SK-N-SH (cell line): ENCODE results near the gene SHROOM2. TPM values are rescaled to one million over a fixed set of nuclear protein-coding genes. Genes with fewer than 3 reads are reported as not detected.

Experiments used
- CTCF ChIA-PET: fragments of 300-600, 350-600 bp; formaldehyde crosslinking; extraction: SDS; loops from one replicate; lab custom pipeline; 2021; lab: Yijun Ruan, JAX
- POLR2A ChIA-PET: fragments of 350-600 bp; sonication (Branson Sonifier 250); formaldehyde crosslinking; extraction: SDS; loops from one replicate; lab custom pipeline; 2020; ENCODE audit warnings: antibody characterized with exemption, inconsistent platforms; lab: Yijun Ruan, JAX
- DNase-seq: peaks from one replicate; pipeline ENCODE4 v3.0.0; 2012
- H2AFZ ChIP-seq: fragments of 200-600 bp; sonication (generic); 2 replicates; pipeline ENCODE4 v1.8.1; 2016; ENCODE audit warnings: antibody characterized with exemption, mild to moderate bottlenecking, low read depth
- H3F3A ChIP-seq: fragments of 200-600 bp; sonication (generic); replicated peaks from 2 replicates; pipeline ENCODE3; 2016; ENCODE audit warnings: antibody characterized with exemption, mild to moderate bottlenecking; ENCODE audit not compliant: insufficient read depth
- H3K27ac ChIP-seq, 2 experiments: fragments of 200-500 bp in 1 of 2; fragments of 200-600 bp in 1 of 2; sonication (Bioruptor generic) in 1 of 2; sonication (generic), shearing (Covaris generic) in 1 of 2; 2 replicates each; pipeline versions ENCODE4 v1.5.1 to v1.6.1; 2014 to 2016; ENCODE audit warnings: low read depth in 2 of 2, inconsistent platforms in 1 of 2, low read length in 1 of 2, mild to moderate bottlenecking in 1 of 2, mixed read lengths in 1 of 2
- H3K27me3 ChIP-seq: fragments of 200-600 bp; sonication (generic), shearing (Covaris generic); 2 replicates; pipeline ENCODE4 v1.6.1; 2016; ENCODE audit warnings: mixed run types; ENCODE audit not compliant: insufficient read depth
- H3K36me3 ChIP-seq, 2 experiments: fragments of 200-500 bp in 1 of 2; fragments of 200-600 bp in 1 of 2; sonication (Bioruptor generic) in 1 of 2; sonication (generic) in 1 of 2; replicated peaks in 1 of 2; 2 replicates each; pipeline versions ENCODE3 to v1.5.1; 2014 to 2016; ENCODE audit warnings: low read length in 1 of 2, mild to moderate bottlenecking in 1 of 2; ENCODE audit not compliant: insufficient read depth in 2 of 2, control insufficient read depth in 1 of 2
- H3K4me1 ChIP-seq, 2 experiments: fragments of 200-500 bp in 1 of 2; fragments of 200-600 bp in 1 of 2; sonication (Bioruptor generic) in 1 of 2; sonication (generic), shearing (Covaris generic) in 1 of 2; 2 replicates each; pipeline versions ENCODE4 v1.5.1 to v1.6.1; 2014 to 2016; ENCODE audit warnings: low read depth in 1 of 2, low read length in 1 of 2, mixed run types in 1 of 2; ENCODE audit not compliant: insufficient read depth in 2 of 2, control insufficient read depth in 1 of 2
- H3K4me2 ChIP-seq: fragments of 200-600 bp; sonication (generic), shearing (Covaris generic); 2 replicates; pipeline ENCODE4 v1.6.1; 2017; ENCODE audit warnings: mixed run types
- H3K4me3 ChIP-seq, 2 experiments: fragments of 200-500 bp in 1 of 2; fragments of 200-600 bp in 1 of 2; sonication (Bioruptor generic) in 1 of 2; sonication (generic), shearing (Covaris generic) in 1 of 2; 2 replicates each; pipeline versions ENCODE4 v1.5.1 to v1.8.1; 2014 to 2016; ENCODE audit warnings: low read depth in 2 of 2, inconsistent platforms in 1 of 2, low read length in 1 of 2, mild to moderate bottlenecking in 1 of 2, mixed read lengths in 1 of 2, moderate library complexity in 1 of 2
- H3K79me2 ChIP-seq: fragments of 200-600 bp; sonication (generic); 2 replicates; pipeline ENCODE4 v1.8.1; 2017; ENCODE audit warnings: mild to moderate bottlenecking; ENCODE audit not compliant: insufficient read depth
- H3K9ac ChIP-seq: fragments of 200-600 bp; sonication (generic); 2 replicates; pipeline ENCODE4 v1.6.1; 2017; ENCODE audit warnings: mixed run types
- H3K9me2 ChIP-seq: fragments of 200-600 bp; sonication (generic); 2 replicates; pipeline ENCODE4 v1.6.1; 2017; ENCODE audit warnings: mixed run types
- H3K9me3 ChIP-seq: fragments of 200-600 bp; sonication (generic); 2 replicates; pipeline ENCODE4 v1.6.1; 2017; ENCODE audit warnings: mixed run types, mild to moderate bottlenecking, moderate library complexity
- H4K20me1 ChIP-seq: fragments of 200-600 bp; sonication (generic); 2 replicates; pipeline ENCODE4 v1.6.1; 2017; ENCODE audit warnings: mild to moderate bottlenecking, mixed run types; ENCODE audit not compliant: insufficient read depth
- CHD2 ChIP-seq: fragments of 150-350 bp; IDR thresholded peaks from 2 replicates; pipeline ENCODE4 v1.6.1; 2018; ENCODE audit warnings: low read length; ENCODE audit not compliant: partially characterized antibody
- FOSL2 ChIP-seq: IDR thresholded peaks from 2 replicates; pipeline ENCODE4 v1.4.0; 2012; ENCODE audit warnings: low read depth, mild to moderate bottlenecking, moderate library complexity, borderline replicate concordance
- FOXJ3 ChIP-seq: sonication (generic); formaldehyde crosslinking; IDR thresholded peaks from 2 replicates; pipeline ENCODE4 v1.5.1; 2020; ENCODE audit warnings: mild to moderate bottlenecking, missing genetic modification reagents
- FOXM1 ChIP-seq: IDR thresholded peaks from 2 replicates; pipeline ENCODE4 v1.4.0; 2012; ENCODE audit warnings: low read depth, mild to moderate bottlenecking
- GABPA ChIP-seq: IDR thresholded peaks from 2 replicates; pipeline ENCODE4 v1.4.0; 2012; ENCODE audit warnings: low read depth, mild to moderate bottlenecking
- JUND ChIP-seq: IDR thresholded peaks from 2 replicates; pipeline ENCODE4 v1.4.0; 2012
- MAX ChIP-seq: IDR thresholded peaks from 2 replicates; pipeline ENCODE4 v1.4.0; 2012; ENCODE audit warnings: low read depth
- MEF2A ChIP-seq: IDR thresholded peaks from 2 replicates; pipeline ENCODE4 v1.4.0; 2012; ENCODE audit warnings: low read depth, borderline replicate concordance
- MXI1 ChIP-seq: IDR thresholded peaks from 2 replicates; pipeline ENCODE4 v1.6.1; 2012; ENCODE audit warnings: mild to moderate bottlenecking, low read depth, low read length, improper control_type of control experiment
- NFIC ChIP-seq: IDR thresholded peaks from 2 replicates; pipeline ENCODE4 v1.4.0; 2012; ENCODE audit warnings: borderline replicate concordance
- NRF1 ChIP-seq: IDR thresholded peaks from 2 replicates; pipeline ENCODE4 v1.6.1; 2012; ENCODE audit warnings: low read depth, mild to moderate bottlenecking, low read length
- PBX3 ChIP-seq: IDR thresholded peaks from 2 replicates; pipeline ENCODE4; 2012
- REST ChIP-seq: IDR thresholded peaks from 2 replicates; pipeline ENCODE4 v1.6.1; 2012; ENCODE audit warnings: mild to moderate bottlenecking, low read depth, low read length, moderate library complexity
- RFX5 ChIP-seq: IDR thresholded peaks from 2 replicates; pipeline ENCODE4 v1.6.1; 2012; ENCODE audit warnings: mild to moderate bottlenecking, improper control_type of control experiment, low read length
- TAF1 ChIP-seq: IDR thresholded peaks from 2 replicates; pipeline ENCODE4 v1.6.1; 2012; ENCODE audit warnings: low read depth, mild to moderate bottlenecking, low read length, moderate library complexity, borderline replicate concordance
- TCF12 ChIP-seq: IDR thresholded peaks from 2 replicates; pipeline ENCODE4 v1.4.0; 2012
- YY1 ChIP-seq: IDR thresholded peaks from 2 replicates; pipeline ENCODE4 v1.4.0; 2012; ENCODE audit warnings: low read depth, mild to moderate bottlenecking
- ZBTB33 ChIP-seq: IDR thresholded peaks from 2 replicates; pipeline ENCODE4 v1.4.0; 2012; ENCODE audit warnings: low read depth, borderline replicate concordance
- WGBS: methylation state at CpG from one replicate; pipeline ENCODE4 v1.1.6; 2017; ENCODE audit warnings: low lambda C conversion rate; 5-methylcytosine and 5-hydroxymethylcytosine counted together
- polyA plus RNA-seq, 3 experiments: library from polyadenylated mRNA; depleted of rRNA; stranded (reverse); fragments of >200 nt; gene quantifications; 2 replicates each; pipeline ENCODE4 v1.2.3, GENCODE V29; 2012
- TF ChIP-seq, protein P1 (sequence below): fragments of 150-350 bp; IDR thresholded peaks from 2 replicates; pipeline ENCODE4 v1.6.1; 2016; ENCODE audit warnings: mild to moderate bottlenecking, low read depth, low read length

SHROOM2 gene
- polyA plus RNA-seq, 1 of the 3 experiments (the other 2 are of a cell fraction), result not detected

DNA sequence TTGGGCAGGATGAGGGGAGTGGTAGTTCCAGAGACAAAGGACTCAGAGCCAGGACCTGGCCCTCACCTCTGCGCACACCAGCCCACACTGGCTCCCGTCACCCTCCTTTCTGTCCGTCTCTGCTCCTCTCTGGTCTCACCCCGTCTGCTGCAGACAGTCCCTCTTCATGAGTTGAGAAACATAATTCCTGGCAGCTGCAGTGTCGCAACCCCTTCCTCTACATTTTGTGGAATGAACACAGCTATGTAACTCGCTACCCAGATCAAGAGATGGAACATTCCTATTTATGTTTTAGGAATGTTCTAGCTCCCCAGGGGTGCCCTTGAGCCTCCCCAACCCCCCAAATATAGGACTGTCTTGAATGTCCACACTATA lies 59.3 kb downstream of the SHROOM2 start:
- no peak for DNase-seq
- H3K27me3 ChIP-seq, result peaks cover 5% of the 10 kb centered on the region; the same call in 1 of the 2 replicates
- H3K79me2 ChIP-seq, result no peaks in the 10 kb centered on the region
- H3K9me2 ChIP-seq, result no peaks in the 10 kb centered on the region
- H3K27ac ChIP-seq, result no peak overlapping the region
- TF ChIP-seq FOXJ3 (no peak), JUND (no peak), YY1 (no peak), MEF2A (no peak), FOXM1 (no peak), TCF12 (no peak), GABPA (no peak), CHD2 (no peak), PBX3 (no peak)
- TF ChIP-seq, protein P1, sequence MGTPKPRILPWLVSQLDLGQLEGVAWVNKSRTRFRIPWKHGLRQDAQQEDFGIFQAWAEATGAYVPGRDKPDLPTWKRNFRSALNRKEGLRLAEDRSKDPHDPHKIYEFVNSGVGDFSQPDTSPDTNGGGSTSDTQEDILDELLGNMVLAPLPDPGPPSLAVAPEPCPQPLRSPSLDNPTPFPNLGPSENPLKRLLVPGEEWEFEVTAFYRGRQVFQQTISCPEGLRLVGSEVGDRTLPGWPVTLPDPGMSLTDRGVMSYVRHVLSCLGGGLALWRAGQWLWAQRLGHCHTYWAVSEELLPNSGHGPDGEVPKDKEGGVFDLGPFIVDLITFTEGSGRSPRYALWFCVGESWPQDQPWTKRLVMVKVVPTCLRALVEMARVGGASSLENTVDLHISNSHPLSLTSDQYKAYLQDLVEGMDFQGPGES, result no peak
- H3F3A ChIP-seq, result no peaks in the 10 kb centered on the region
- CTCF ChIA-PET, result no interaction called here
- H2AFZ ChIP-seq, result no peak overlapping the region
- no peaks in the 10 kb centered on the region; a peak in 1 of 4 replicates for H3K4me1 ChIP-seq
- 33% methylated on average over 6 of the region's 6 CpGs for WGBS
- H3K9me3 ChIP-seq, result no peaks in the 10 kb centered on the region
- H3K36me3 ChIP-seq, result no peaks in the 10 kb centered on the region
- POLR2A ChIA-PET, result no interaction called here
- H3K4me3 ChIP-seq, result no peak overlapping the region
- no peak overlapping the region for H3K9ac ChIP-seq
- H4K20me1 ChIP-seq, result no peaks in the 10 kb centered on the region
- H3K4me2 ChIP-seq, result no peak overlapping the region

DNA sequence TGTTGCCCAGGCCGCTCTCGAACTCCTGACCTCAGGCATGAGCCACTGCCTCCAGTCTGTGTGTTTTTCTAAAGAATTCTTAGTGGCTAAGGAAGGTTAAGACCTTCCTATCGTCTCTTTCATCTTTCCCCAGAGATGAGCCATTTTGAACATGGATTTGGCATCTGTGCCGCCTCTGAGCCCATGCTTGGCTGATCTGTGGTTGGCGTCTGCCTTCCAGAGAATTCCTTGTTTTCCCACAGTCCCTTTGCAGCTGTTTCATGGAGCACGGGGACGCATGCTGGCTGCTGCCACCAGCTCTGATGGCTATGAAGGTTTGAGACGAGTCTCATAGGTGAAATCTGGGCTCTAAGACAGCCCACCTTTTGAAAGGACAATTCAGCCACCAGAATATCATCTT lies 60.4 kb downstream of the SHROOM2 start:
- Histone ChIP-seq H3K9me2 (no peaks in the 10 kb centered on the region), H3K27ac (no peak overlapping the region), H3F3A (no peaks in the 10 kb centered on the region), H4K20me1 (no peaks in the 10 kb centered on the region), H3K4me2 (no peak overlapping the region), H3K79me2 (no peaks in the 10 kb centered on the region), H2AFZ (no peak overlapping the region), H3K36me3 (no peaks in the 10 kb centered on the region), H3K9me3 (no peaks in the 10 kb centered on the region), H3K4me3 (no peak overlapping the region), H3K9ac (no peak overlapping the region), H3K27me3 (peaks cover 5% of the 10 kb centered on the region; the same call in 1 of the 2 replicates), H3K4me1 (no peaks in the 10 kb centered on the region; a peak in 1 of 4 replicates)
- no peak for DNase-seq
- 31% methylated on average over 6 of the region's 8 CpGs for WGBS
- ChIA-PET POLR2A (no interaction called here), CTCF (no interaction called here)
- TF ChIP-seq FOSL2 (no peak), MEF2A (no peak), JUND (no peak), NFIC (no peak), FOXM1 (no peak), RFX5 (no peak), REST (no peak), ZBTB33 (no peak), TAF1 (no peak), MXI1 (no peak), NRF1 (no peak), MAX (no peak), YY1 (no peak)
